CD4-positive, alpha-beta T cell treated with Interleukin-2 at 100 ng/mL for 4 hours (primary cell): ENCODE results near the gene GPR179.

Experiments
- DNase-seq: peaks from one replicate; pipeline ENCODE4 v3.0.0-alpha.2; 2020; ENCODE audit warnings: low spot score

Gene GPR179

GRCh38 chr17:38349097-38349730, 5.5 kb upstream of the GPR179 start:
- peak; percentile 87 for DNase-seq

- no peak for DNase-seq
Measured at GRCh38 chr17:38345743-38346142, 2.0 kb upstream of the GPR179 start.

DNA sequence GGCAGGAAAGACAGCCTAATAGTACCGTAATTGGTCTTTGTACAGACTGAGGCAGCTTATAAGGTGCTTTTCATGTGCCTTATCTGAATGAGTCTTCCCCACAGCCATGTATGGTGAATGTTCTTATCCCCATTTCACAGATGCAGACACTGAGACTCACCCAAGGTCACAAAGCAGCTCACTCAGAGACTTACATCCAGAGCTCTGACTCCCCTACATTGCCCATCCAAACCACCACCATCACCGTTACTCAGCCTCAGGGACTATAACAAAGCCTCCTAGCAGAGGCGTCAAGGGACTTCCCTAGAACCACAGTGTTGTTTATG, 627 bp upstream of the GPR179 start:
- no peak for DNase-seq

DNA sequence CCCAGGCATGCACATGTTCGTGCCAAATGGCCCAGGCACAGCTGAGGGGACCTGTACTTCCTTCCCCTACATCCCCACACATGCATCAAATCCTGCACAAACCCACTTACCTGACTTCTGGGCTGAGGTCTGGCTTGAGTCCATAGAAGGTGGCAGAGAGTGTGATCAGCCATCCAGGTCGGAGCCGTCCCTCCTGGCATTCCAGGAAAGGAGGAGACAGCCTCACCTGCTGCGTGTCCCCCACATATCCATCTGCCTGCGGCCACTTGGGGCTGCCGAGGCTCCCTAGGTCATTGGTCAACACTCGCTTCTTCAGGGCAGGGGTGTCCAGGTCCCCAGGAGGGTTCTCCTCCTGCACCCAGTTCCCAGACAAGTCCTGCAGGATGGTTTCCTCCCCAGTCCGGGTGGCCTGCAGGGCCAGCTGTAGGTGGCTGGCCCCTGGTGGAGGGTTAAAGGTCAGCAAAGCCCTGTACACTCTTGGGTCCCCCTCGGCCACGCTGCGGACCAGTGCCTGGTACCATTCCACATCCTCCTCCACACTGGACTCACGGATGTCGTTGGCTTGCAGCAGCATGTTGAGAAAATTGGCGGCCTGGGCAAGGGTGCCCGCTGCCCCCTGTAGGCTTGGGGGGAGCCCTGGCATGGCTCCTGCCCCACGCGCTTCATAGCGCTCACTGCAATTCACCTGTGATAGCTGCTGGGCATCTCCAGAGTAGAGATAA, 709 bp downstream of the GPR179 start:
- no peak for DNase-seq

DNA sequence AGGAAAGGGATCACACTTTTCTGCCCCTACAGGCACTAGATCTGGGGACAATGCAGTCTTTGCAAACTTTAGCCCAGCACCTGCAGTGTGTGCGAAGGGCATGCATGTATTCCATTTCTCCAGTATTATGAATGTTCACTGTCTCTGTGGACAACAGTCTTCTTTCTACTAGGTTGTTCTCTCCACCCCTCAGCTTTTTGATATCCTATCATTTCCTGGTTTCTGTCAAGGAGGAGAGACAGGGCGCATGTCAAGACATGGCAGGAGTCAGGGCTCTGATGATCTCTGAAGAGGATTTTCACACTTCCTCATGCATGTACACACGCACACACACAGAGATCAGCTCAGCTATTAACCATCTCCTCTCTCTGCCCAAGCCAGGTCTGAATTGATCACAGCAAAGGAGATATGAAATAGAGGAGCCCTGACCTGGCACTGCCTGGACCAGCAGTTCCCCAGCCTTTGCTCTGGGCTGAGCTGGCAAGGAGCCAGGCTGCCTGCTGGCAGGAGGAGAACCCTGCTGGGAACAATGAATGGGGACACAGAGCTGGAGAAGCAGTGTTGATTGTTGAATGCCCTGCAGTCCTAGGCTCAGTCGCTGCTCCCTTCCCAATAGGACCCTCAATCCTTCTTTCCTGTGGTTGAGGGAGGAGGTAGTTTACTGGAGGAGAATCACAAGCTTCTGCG, 2.6 kb downstream of the GPR179 start:
- DNase-seq, result no peak

- DNase-seq, result no peak
Measured at GRCh38 chr17:38339891-38340290, 3.9 kb downstream of the GPR179 start.

- no peak for DNase-seq
Measured at GRCh38 chr17:38338535-38338934, 5.2 kb downstream of the GPR179 start.

GRCh38 chr17:38338053-38338452, 5.7 kb downstream of the GPR179 start:
- no peak for DNase-seq

GRCh38 chr17:38336838-38337237, 6.9 kb downstream of the GPR179 start:
- no peak for DNase-seq

DNA sequence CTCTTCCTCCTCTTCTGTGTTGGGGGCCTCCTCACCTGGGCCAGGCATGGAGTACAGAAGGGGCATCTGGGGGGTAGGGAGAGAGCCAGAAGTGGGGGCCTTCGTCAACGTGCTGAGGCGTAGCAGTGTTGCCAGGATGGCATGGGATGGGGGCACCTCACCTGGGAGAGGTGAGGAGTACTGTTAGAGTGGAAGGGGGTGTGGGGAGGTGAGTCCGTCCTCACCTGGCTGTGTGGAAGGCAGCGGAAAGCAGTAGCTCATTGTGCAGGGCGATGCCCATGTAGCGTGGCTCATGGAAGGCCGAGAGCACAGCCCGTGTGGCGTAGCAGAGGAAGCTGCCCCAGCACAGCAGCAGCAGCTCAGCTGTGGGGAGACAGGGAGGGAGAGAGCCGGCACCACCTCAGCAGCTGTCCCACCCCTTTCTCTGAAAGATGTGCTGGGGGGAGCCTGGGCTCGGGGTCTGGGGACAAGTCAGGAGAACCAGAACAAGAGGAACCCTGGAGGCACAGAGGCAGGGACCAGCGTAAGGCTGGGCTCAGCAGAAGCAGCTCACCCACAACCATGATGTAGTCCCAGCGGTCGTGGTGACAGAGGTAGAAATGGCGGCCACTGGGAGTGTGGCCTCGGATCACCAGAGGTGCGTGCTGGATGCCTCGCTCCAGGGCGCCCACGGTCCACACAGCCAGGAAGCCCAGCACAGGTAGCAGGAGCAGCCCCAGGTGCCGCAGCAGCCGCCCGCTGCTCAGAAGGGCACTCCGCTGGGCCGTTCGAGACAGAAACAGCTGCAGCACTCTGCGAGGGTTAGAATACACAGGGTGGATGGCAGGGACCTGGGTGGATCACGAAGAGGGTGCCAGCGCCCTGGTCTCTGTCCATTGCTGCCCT, 9.0 kb downstream of the GPR179 start:
- DNase-seq, result no peak

GRCh38 chr17:38333635-38334295, 10.0 kb downstream of the GPR179 start:
- DNase-seq, result peak; percentile 12

GRCh38 chr17:38332735-38333134, 11.0 kb downstream of the GPR179 start:
- no peak for DNase-seq

GRCh38 chr17:38330941-38331411, 12.8 kb downstream of the GPR179 start:
- no peak for DNase-seq

DNA sequence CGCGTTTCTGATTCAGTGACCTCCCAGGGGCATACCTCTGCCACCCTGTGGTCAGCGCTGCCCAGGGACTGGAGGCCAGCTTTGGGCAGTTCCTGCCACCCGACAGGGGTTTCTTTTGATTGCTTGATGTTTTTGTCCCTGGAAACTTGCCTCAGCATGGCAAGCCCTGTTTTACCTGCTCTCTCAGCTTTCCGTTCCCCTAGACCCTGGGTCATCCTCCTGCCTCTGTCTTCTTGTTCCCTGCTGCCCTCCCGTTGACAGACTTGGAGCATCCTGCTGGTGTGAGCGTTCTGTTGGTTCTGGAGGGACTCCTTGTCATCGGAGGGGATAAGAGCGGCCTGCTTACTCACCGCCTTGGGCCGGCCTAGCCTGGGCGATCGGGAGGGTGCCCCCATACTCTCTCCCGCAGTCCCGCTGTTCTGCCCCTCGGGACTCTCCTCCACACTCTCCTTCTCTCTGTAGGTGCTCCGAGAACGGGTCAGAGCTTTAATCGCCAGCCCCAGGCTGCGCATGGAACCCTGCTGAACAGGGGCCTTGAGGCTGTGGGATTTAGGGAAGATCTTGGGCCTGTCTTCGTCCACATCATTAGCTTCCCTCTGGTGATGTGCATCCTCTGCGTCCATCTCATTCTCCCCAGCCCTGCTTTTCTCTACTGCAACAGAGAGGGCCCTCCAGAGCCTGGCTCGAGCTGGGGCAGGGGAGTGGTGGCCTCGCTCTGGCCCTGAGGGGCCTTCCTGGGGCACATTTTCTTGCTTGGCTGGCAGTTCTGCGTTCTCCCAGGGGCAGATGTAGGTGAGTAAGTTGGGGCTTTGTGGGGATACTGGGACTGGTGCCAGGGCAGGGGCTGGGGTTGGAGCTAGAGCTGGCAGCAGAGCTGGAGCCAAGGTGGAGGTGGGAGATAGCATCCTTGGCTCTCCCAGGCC, 13.7 kb downstream of the GPR179 start:
- no peak for DNase-seq

GRCh38 chr17:38329284-38329683, 14.5 kb downstream of the GPR179 start:
- no peak for DNase-seq

GRCh38 chr17:38328620-38329019, 15.1 kb downstream of the GPR179 start:
- no peak for DNase-seq

- no peak for DNase-seq
Measured at GRCh38 chr17:38327936-38328335, 15.8 kb downstream of the GPR179 start.

- DNase-seq, result no peak
Measured at GRCh38 chr17:38326996-38327792, 16.6 kb downstream of the GPR179 start.

DNA sequence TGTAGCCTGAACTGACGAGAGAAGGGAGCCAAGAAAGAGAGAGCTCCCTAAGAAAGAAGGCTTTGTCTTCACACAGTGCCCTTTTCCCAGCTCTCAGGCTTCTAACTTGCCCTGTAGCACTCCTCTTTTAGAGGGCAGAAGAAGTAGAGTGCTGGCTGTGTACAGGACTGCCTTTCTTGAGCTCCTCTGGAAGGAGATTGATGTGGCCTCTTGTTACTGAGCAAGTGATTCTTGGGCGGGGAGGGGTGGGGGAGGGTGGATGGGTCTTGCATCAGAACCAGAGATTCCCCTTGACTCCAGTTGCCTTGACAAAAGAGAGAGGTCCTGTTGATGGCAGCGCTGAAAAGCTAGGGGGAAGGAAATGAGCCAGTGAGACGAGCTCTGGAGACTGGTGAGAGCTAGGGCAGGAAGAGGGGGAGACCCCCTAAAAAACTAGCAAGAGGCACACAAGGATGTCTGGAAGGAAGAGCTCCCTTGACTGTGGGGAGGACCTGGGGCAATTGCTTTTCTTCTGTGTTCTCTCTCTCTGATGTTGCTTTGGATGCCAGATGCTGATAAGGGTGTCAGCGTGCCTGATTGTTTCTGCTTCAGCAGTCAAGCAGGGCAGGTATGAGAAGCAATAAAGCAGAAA, 18.4 kb downstream of the GPR179 start:
- DNase-seq, result no peak
